Activated CD8-positive, alpha-beta memory T cell treated with anti-CD3 and anti-CD28 coated beads, Interleukin-2, amount 50 U/mL, for 1 hour (primary cell): ENCODE results near the gene CT45A10.
"Not testable (repeated sequence)": the region's sequence is repeated elsewhere in the genome, so short reads cannot be mapped to it uniquely, and the experiment has no call there.

ENCODE experiments used
- DNase-seq: peaks from one replicate; pipeline ENCODE4 v3.0.0-alpha.2; 2020; ENCODE audit errors: extremely low read depth

Gene CT45A10, protein sequence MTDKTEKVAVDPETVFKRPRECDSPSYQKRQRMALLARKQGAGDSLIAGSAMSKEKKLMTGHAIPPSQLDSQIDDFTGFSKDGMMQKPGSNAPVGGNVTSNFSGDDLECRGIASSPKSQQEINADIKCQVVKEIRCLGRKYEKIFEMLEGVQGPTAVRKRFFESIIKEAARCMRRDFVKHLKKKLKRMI

DNA sequence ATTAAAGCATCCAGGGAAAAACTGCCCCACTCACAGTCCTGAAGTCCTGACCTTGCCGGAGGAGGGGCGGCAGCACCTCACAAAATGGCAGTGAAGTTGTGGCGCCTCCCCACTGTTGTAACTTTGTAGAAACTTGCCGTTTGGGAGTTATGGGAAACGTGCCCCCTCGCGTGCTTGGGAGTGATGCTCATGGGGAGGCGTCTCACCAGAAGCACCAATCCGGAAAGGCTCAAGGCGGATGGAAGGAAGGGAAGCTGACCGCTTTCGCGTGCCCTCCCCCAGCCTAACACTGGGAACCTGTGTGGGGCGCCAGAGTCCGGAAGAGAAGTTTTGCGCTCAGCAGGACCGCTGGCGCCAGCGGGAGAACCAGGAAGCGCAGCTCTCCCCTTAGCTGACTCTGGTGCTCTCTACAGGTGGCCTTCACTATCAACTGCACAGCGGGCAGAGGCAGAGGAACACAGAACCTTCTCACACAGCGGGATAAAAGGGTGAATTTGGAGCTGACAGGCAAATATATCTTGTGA lies at the start of gene CT45A10, which contains the start of gene SAGE1:
TSS of gene CT45A10 (minus strand) at position 151 of the 524 bp plus-strand sequence. CDS start 8,100 bp downstream, outside the sequence.
TSS of gene SAGE1 (plus strand) at position 423 of the 524 bp plus-strand sequence. CDS start 2,527 bp downstream, outside the sequence.
- DNase-seq = no peak

GRCh38 chrX:135931644-135932487 lies 38.6 kb upstream of the CT45A10 start:
- no peak for DNase-seq

- no peak for DNase-seq
Observed at GRCh38 chrX:135927897-135928296, 34.7 kb upstream of the CT45A10 start.

GRCh38 chrX:135923353-135923752 lies 30.1 kb upstream of the CT45A10 start:
- DNase-seq = no peak

GRCh38 chrX:135920516-135920915 lies 27.3 kb upstream of the CT45A10 start:
- DNase-seq = not testable (repeated sequence)

DNA sequence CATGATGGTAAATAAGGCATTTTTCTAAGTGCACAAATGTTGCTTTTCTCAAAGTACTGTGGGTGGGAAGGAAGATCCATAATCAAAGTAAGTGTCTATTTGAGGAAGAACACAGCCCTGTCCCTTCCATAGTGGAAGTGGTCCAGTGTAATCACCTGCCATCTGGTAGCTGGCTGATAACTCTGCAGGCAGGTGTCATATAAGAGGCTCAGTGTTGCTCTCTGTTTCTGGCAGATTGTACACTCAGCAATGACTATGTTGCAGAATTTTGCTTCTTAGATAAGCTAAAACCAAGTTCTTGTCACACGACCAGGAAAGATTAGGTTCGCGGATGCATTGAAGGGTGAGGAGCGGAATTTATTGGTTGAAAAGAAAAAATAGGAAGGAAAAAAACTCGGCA lies 21.2 kb upstream of the CT45A10 start:
- no peak for DNase-seq

GRCh38 chrX:135910251-135910650 lies 17.0 kb upstream of the CT45A10 start:
- DNase-seq = no peak

DNA sequence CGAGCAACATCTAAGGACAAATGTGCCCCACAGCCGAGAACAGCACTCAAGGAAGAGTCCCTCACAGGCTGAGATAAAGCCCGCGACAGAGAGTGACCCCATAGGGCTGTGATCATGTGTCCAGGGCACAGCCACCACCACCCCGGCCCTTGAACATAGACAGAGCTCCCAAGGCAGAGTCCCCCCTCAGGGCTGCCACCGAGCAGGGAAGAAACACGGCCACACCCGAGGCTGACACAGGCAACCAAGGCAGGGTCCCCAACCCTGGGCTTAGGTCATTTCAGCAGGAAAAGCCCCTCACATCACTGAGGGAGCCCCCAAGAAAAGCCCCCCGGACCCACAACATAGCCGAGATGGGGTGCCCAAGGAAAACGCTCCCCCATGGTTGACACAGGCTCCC lies 463 bp downstream of the CT45A10 start:
- DNase-seq = no peak

DNA sequence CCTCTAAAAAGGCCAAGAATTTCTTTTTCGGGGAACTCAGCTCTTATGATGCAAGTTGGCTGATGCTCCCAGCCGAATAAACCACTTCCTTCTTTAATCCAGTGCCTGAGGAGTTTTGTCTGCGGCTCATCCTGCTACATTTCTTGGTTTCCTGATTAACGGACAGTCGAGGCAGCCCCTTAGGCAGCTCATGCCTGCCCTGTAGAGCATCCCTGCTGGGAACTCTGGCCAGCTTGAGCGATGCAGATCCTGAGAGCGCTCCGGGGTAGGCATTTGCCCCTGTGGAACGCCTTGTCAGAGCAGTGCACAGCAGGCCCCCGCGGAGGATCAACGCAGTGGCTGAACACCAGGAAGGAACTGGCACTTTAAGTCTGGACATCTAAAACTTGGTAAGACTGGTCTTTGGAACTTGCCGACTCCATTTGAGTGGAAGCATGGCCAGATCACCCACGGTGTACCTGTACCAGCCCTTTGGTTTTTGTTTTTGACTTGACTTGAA lies 3.1 kb downstream of the CT45A10 start:
- DNase-seq = no peak

- DNase-seq = not testable (repeated sequence)
Observed at GRCh38 chrX:135888976-135889375, 4.3 kb downstream of the CT45A10 start.

GRCh38 chrX:135888230-135888629 lies 5.0 kb downstream of the CT45A10 start:
- not testable (repeated sequence) for DNase-seq

GRCh38 chrX:135882741-135883140 lies 10.5 kb downstream of the CT45A10 start:
- DNase-seq = not testable (repeated sequence)

- not testable (repeated sequence) for DNase-seq
Observed at GRCh38 chrX:135871712-135872111, 21.5 kb downstream of the CT45A10 start, which contains the start of gene CT45A9. CT45A9 (minus strand) TSS chrX:135871812; CDS start chrX:135868061, 3,751 bp downstream.

DNA sequence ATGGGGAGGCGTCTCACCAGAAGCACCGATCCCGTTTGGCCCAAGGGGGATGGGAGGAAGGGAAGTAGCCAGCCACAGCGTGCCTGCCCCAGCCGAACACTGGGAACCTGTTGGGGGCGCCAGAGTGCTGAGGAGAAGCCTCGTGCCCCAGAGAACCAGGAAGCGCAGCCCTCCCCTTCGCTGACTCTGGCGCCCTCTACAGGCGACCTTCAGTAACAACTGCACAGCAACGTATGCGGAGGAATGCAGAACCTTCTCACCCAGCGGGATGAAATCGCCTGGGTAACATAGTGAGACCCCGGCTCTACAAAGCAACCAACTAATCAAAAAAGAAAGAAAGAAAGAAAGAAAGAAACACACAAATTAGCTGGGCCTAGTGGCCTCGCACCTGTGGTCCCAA lies 38.8 kb downstream of the CT45A10 start, which contains the start of gene CT45A8:
TSS of gene CT45A8 (minus strand) at position 101 of the 400 bp plus-strand sequence. CDS start 3,755 bp downstream, outside the sequence.
- DNase-seq = not testable (repeated sequence)

DNA sequence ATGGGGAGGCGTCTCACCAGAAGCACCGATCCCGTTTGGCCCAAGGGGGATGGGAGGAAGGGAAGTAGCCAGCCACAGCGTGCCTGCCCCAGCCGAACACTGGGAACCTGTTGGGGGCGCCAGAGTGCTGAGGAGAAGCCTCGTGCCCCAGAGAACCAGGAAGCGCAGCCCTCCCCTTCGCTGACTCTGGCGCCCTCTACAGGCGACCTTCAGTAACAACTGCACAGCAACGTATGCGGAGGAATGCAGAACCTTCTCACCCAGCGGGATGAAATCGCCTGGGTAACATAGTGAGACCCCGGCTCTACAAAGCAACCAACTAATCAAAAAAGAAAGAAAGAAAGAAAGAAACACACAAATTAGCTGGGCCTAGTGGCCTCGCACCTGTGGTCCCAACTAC lies 56.1 kb downstream of the CT45A10 start, which contains the start of gene CT45A7:
TSS of gene CT45A7 (minus strand) at position 101 of the 400 bp plus-strand sequence. CDS start 3,747 bp downstream, outside the sequence.
- DNase-seq = not testable (repeated sequence)
